ENCODE results near the gene CD244. TPM values are rescaled to one million over a fixed set of nuclear protein-coding genes. Genes with fewer than 3 reads are reported as not detected.
"Not testable (repeated sequence)": the region's sequence is repeated elsewhere in the genome, so short reads cannot be mapped to it uniquely, and the experiment has no call there.

CD244 gene
- polyA plus RNA-seq, 1 donor from 2014 or later = not detected

DNA sequence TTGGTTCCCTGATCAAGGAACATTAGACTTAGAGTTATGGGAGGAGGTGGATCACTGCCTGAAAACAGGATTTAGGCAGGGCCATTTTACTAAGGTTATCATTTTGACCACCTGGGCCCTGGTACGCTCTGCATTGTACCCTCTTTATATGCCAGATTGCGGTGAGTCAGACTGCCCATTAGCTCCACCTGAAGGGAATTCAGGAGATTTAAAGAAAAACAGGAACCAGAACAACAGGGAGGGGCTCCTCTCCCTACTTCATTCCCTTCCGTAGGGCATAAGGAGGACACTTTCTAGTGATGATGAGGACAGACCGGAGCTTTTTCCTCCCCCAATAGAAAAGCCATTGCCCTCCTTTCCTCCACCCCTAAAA is 42.9 kb upstream of the CD244 start:
- no peak overlapping the region for H3K9ac ChIP-seq (ENCODE audit: low read length)
- H4K20me1 ChIP-seq (ENCODE audit: insufficient read depth) = no peaks in the 10 kb centered on the region
- H3K79me2 ChIP-seq (replicated peaks; ENCODE audit: insufficient read depth, low read length) = no peaks in the 10 kb centered on the region
- H3K4me3 ChIP-seq (ENCODE audit: low read length) = no peak overlapping the region
- H3K36me3 ChIP-seq (ENCODE audit: insufficient read depth, low read length) = no peaks in the 10 kb centered on the region
- H3K9me3 ChIP-seq (ENCODE audit: low read length) = no peaks in the 10 kb centered on the region
- H3K27ac ChIP-seq (ENCODE audit: low read length) = no peak overlapping the region
- no peak overlapping the region for H2AFZ ChIP-seq (ENCODE audit: low read depth, low read length)
- TF ChIP-seq, protein P1, sequence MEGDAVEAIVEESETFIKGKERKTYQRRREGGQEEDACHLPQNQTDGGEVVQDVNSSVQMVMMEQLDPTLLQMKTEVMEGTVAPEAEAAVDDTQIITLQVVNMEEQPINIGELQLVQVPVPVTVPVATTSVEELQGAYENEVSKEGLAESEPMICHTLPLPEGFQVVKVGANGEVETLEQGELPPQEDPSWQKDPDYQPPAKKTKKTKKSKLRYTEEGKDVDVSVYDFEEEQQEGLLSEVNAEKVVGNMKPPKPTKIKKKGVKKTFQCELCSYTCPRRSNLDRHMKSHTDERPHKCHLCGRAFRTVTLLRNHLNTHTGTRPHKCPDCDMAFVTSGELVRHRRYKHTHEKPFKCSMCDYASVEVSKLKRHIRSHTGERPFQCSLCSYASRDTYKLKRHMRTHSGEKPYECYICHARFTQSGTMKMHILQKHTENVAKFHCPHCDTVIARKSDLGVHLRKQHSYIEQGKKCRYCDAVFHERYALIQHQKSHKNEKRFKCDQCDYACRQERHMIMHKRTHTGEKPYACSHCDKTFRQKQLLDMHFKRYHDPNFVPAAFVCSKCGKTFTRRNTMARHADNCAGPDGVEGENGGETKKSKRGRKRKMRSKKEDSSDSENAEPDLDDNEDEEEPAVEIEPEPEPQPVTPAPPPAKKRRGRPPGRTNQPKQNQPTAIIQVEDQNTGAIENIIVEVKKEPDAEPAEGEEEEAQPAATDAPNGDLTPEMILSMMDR (IDR thresholded peaks at IDR 0.05; ENCODE audit: poor library complexity, severe bottlenecking) = no peak
- no peak for TF ChIP-seq RAD21 (conservative IDR thresholded peaks at IDR 0.05)
- TF ChIP-seq MXI1 (conservative IDR thresholded peaks at IDR 0.05; ENCODE audit: poor library complexity, severe bottlenecking) = no peak
- TF ChIP-seq EZH2 (IDR thresholded peaks at IDR 0.05; ENCODE audit: borderline replicate concordance, insufficient read depth, low read length, poor library complexity, severe bottlenecking) = no peak
- no peak for TF ChIP-seq REST (IDR thresholded peaks at IDR 0.05; ENCODE audit: borderline replicate concordance)
- H3K4me2 ChIP-seq (ENCODE audit: low read length) = no peak overlapping the region
- no peaks in the 10 kb centered on the region for H3K9me2 ChIP-seq (ENCODE audit: insufficient read depth, low read length)
- H3F3A ChIP-seq (ENCODE audit: insufficient read depth, low read length, poor library complexity, severe bottlenecking) = no peaks in the 10 kb centered on the region
- H3K27me3 ChIP-seq (ENCODE audit: insufficient read depth, low read depth, low read length) = no peaks in the 10 kb centered on the region

DNA sequence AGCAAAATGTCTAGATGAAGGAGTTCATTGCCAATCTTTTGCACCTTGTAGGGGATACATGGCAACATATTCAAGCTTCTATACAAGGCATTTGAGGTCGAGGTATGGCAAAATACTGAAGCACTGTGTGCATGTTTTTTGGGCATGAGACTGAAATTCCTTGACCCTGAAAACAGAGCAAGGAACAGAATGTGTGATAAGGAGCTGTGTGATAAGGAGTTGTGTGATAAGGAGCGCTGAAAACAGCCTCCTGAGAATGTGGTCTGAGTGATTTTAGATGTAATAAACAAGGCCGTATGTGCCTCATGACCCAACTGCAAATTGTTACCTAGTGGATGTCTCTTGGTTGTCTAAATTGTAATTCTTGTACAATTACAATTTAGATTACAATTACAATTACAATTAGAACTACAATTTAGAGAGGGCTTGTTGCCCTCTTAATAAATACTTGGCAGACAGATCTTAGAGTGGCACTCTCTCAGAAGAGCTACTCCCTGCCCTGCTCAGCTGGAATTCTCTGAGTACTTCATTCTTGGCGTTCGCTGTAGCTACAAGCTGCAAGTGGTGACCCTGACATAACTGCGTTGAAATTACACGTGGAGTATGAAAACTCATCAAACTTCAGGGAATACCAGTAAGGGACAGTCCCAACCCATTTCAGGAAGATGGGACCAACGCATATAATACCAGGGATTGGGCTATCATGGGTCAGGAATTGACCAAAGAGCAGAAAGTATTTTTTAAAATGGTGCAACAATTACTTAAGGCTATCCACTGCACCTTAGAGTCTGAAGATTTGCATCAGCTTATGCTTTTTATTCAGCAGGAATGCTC is 42.3 kb upstream of the CD244 start:
- H4K20me1 ChIP-seq (ENCODE audit: insufficient read depth) = no peaks in the 10 kb centered on the region
- no peaks in the 10 kb centered on the region for H3K79me2 ChIP-seq (replicated peaks; ENCODE audit: insufficient read depth, low read length)
- no peak overlapping the region for H2AFZ ChIP-seq (ENCODE audit: low read depth, low read length)
- no peak overlapping the region for H3K4me2 ChIP-seq (ENCODE audit: low read length)
- no peak for TF ChIP-seq POLR2AphosphoS5 (IDR thresholded peaks at IDR 0.05)
- TF ChIP-seq REST (IDR thresholded peaks at IDR 0.05; ENCODE audit: borderline replicate concordance) = no peak
- TF ChIP-seq EP300 (conservative IDR thresholded peaks at IDR 0.05; ENCODE audit: poor library complexity, severe bottlenecking) = no peak
- H3F3A ChIP-seq (ENCODE audit: insufficient read depth, low read length, poor library complexity, severe bottlenecking) = no peaks in the 10 kb centered on the region
- no peak overlapping the region for H3K9ac ChIP-seq (ENCODE audit: low read length)
- H3K9me2 ChIP-seq (ENCODE audit: insufficient read depth, low read length) = no peaks in the 10 kb centered on the region
- H3K9me3 ChIP-seq (ENCODE audit: low read length) = no peaks in the 10 kb centered on the region
- no peaks in the 10 kb centered on the region for H3K27me3 ChIP-seq (ENCODE audit: insufficient read depth, low read depth, low read length)
- no peak overlapping the region for H3K27ac ChIP-seq (ENCODE audit: low read length)
- H3K4me3 ChIP-seq (ENCODE audit: low read length) = no peak overlapping the region
- H3K36me3 ChIP-seq (ENCODE audit: insufficient read depth, low read length) = no peaks in the 10 kb centered on the region

- not testable (repeated sequence) for H3K27me3 ChIP-seq (ENCODE audit: insufficient read depth, low read depth, low read length); H3K9me3 ChIP-seq (ENCODE audit: low read length); H3F3A ChIP-seq (ENCODE audit: insufficient read depth, low read length, poor library complexity, severe bottlenecking); H3K9ac ChIP-seq (ENCODE audit: low read length); H4K20me1 ChIP-seq (ENCODE audit: insufficient read depth); H3K79me2 ChIP-seq (replicated peaks; ENCODE audit: insufficient read depth, low read length); H3K4me2 ChIP-seq (ENCODE audit: low read length); H3K27ac ChIP-seq (ENCODE audit: low read length); H3K36me3 ChIP-seq (ENCODE audit: insufficient read depth, low read length); H3K4me3 ChIP-seq (ENCODE audit: low read length); H3K9me2 ChIP-seq (ENCODE audit: insufficient read depth, low read length); H2AFZ ChIP-seq (ENCODE audit: low read depth, low read length)
Observed at GRCh38 chr1:160902251-160902650, 39.6 kb upstream of the CD244 start.

All from neural cell (in vitro differentiated cells).